Trophoblast cell (in vitro differentiated cells and primary cell): ENCODE measurements around the gene ARHGAP26.
A peak's percentile ranks its signal among the peaks of the same experiment; 100 is the strongest.

Source experiments
- DNase-seq, 2 donors: peaks; one replicate each; pipeline ENCODE4 v3.0.0-alpha.2; 2016
- H2AFZ ChIP-seq: 2 replicates; pipeline ENCODE4 v1.6.1; 2013; ENCODE audit warnings: low read length, moderate library complexity, mild to moderate bottlenecking; ENCODE audit not compliant: insufficient read depth, poor library complexity
- H2AK5ac ChIP-seq: 2 replicates; pipeline ENCODE4 v1.6.1; 2013; ENCODE audit warnings: mild to moderate bottlenecking, low read length
- H2BK120ac ChIP-seq: 2 replicates; pipeline ENCODE4 v1.6.1; 2013; ENCODE audit warnings: low read length, mild to moderate bottlenecking, moderate library complexity; ENCODE audit not compliant: insufficient read depth, poor library complexity
- H2BK12ac ChIP-seq: 2 replicates; pipeline ENCODE4 v1.6.1; 2013; ENCODE audit warnings: mild to moderate bottlenecking, low read length, moderate library complexity
- H2BK5ac ChIP-seq: 2 replicates; pipeline ENCODE4 v1.6.1; 2013; ENCODE audit warnings: low read length, low read depth, moderate library complexity, mild to moderate bottlenecking; ENCODE audit not compliant: poor library complexity
- H3K14ac ChIP-seq: 2 replicates; pipeline ENCODE4 v1.6.1; 2013; ENCODE audit warnings: mild to moderate bottlenecking, low read length
- H3K18ac ChIP-seq: 2 replicates; pipeline ENCODE4 v1.6.1; 2013; ENCODE audit warnings: mild to moderate bottlenecking, low read length
- H3K23ac ChIP-seq: 2 replicates; pipeline ENCODE4 v1.6.1; 2013; ENCODE audit warnings: low read length
- H3K27ac ChIP-seq: 2 replicates; pipeline ENCODE4 v1.5.1; 2013; ENCODE audit warnings: low read depth, mild to moderate bottlenecking, inconsistent platforms, low read length, moderate library complexity
- H3K27me3 ChIP-seq: 2 replicates; pipeline ENCODE4 v1.6.1; 2013; ENCODE audit warnings: inconsistent platforms, mild to moderate bottlenecking, low read length, moderate library complexity; ENCODE audit not compliant: insufficient read depth
- H3K36me3 ChIP-seq, 2 experiments: 1 replicate in 1 of 2; 2 replicates in 1 of 2; pipeline ENCODE4 v1.6.1; 2013; ENCODE audit warnings: low read length in 2 of 2, mild to moderate bottlenecking in 2 of 2, moderate library complexity in 1 of 2; ENCODE audit not compliant: insufficient read depth in 2 of 2, control insufficient read depth in 1 of 2
- H3K4ac ChIP-seq: 2 replicates; pipeline ENCODE4 v1.6.1; 2013; ENCODE audit warnings: low read depth, mild to moderate bottlenecking, low read length, moderate library complexity
- H3K4me1 ChIP-seq, 2 experiments: 1 replicate in 1 of 2; 2 replicates in 1 of 2; pipeline ENCODE4 v1.6.1; 2013; ENCODE audit warnings: low read length in 2 of 2, mild to moderate bottlenecking in 2 of 2, moderate library complexity in 1 of 2; ENCODE audit not compliant: insufficient read depth in 2 of 2, control insufficient read depth in 1 of 2
- H3K4me2 ChIP-seq: 2 replicates; pipeline ENCODE4 v1.6.1; 2013; ENCODE audit warnings: inconsistent platforms, mild to moderate bottlenecking, low read length, moderate library complexity
- H3K4me3 ChIP-seq: 2 replicates; pipeline ENCODE4 v1.5.1; 2013; ENCODE audit warnings: mild to moderate bottlenecking, low read depth, low read length, inconsistent platforms
- H3K79me1 ChIP-seq: one replicate; pipeline ENCODE4 v1.6.1; 2013; ENCODE audit warnings: low read length
- H3K79me2 ChIP-seq: 2 replicates; pipeline ENCODE4 v1.6.1; 2013; ENCODE audit warnings: low read length, mild to moderate bottlenecking; ENCODE audit not compliant: control insufficient read depth, insufficient read depth, poor library complexity
- H3K9ac ChIP-seq: 2 replicates; pipeline ENCODE4 v1.6.1; 2013; ENCODE audit warnings: mild to moderate bottlenecking, low read length
- H3K9me3 ChIP-seq: 2 replicates; pipeline ENCODE4 v1.6.1; 2013; ENCODE audit warnings: low read depth, mild to moderate bottlenecking, control low read depth, inconsistent platforms, low read length; ENCODE audit not compliant: insufficient read depth
- H4K12ac ChIP-seq: 2 replicates; pipeline ENCODE4 v1.6.1; 2013; ENCODE audit warnings: low read depth, mild to moderate bottlenecking, low read length, moderate library complexity
- H4K8ac ChIP-seq: 2 replicates; pipeline ENCODE4 v1.6.1; 2013; ENCODE audit warnings: low read depth, mild to moderate bottlenecking, low read length, moderate library complexity
- H4K91ac ChIP-seq: one replicate; pipeline ENCODE4 v1.6.1; 2013; ENCODE audit warnings: low read depth, mild to moderate bottlenecking, low read length, moderate library complexity
- WGBS: extraction: QIAGEN DNeasy Blood & Tissue Kit; methylation state at CpG from one replicate; pipeline ENCODE4 v1.1.7; 2013; ENCODE audit warnings: missing lambda C conversion rate; ENCODE audit not compliant: insufficient read length, insufficient coverage; ENCODE audit errors: extremely low coverage; 5-methylcytosine and 5-hydroxymethylcytosine counted together

The ARHGAP26 gene

DNA sequence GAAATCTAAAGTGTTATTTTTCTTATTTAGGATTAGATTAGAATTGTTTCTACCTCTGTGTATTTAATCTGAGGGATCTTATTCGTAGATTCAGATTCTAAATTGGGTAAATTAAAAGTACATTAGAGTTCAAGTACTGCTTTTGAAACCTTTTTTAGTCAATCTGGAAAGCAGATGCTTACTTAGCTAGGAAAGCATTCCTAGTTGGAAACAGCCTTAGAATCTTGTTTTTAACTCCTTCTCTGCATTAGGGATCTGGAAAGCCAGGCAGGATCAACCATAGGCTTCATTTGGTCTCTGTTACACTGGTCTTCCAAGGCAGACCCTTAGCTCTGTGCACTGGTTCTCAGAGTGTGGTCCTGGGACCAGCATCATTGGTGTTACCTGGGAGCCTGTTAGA, 385.9 kb downstream of the ARHGAP26 start:
- H3K23ac ChIP-seq: no peak overlapping the region
- H3K9ac ChIP-seq: no peak overlapping the region
- peaks cover 3 to 7% of the 10 kb centered on the region in 2 experiments for H3K4me1 ChIP-seq
- no peaks in the 10 kb centered on the region for H3K36me3 ChIP-seq
- H2BK12ac ChIP-seq: no peak overlapping the region
- H3K79me1 ChIP-seq: no peaks in the 10 kb centered on the region
- H3K4me2 ChIP-seq: no peak overlapping the region
- H3K4ac ChIP-seq: no peak overlapping the region
- H2BK5ac ChIP-seq: no peak overlapping the region
- H3K27me3 ChIP-seq: no peaks in the 10 kb centered on the region
- H4K91ac ChIP-seq: no peak overlapping the region
- no peaks in the 10 kb centered on the region for H3K79me2 ChIP-seq
- no peak overlapping the region for H3K14ac ChIP-seq
- H3K4me3 ChIP-seq: no peak overlapping the region
- H4K8ac ChIP-seq: no peak overlapping the region
- H3K9me3 ChIP-seq: peaks cover 2% of the 10 kb centered on the region
- no peak for DNase-seq
- no peak overlapping the region for H2AK5ac ChIP-seq
- H3K27ac ChIP-seq: no peak overlapping the region
- WGBS: no CpG with 5 or more reads among the region's 1 CpG
- no peak overlapping the region for H3K18ac ChIP-seq
- H2AFZ ChIP-seq: no peak overlapping the region
- H2BK120ac ChIP-seq: no peak overlapping the region
- no peak overlapping the region for H4K12ac ChIP-seq

DNA sequence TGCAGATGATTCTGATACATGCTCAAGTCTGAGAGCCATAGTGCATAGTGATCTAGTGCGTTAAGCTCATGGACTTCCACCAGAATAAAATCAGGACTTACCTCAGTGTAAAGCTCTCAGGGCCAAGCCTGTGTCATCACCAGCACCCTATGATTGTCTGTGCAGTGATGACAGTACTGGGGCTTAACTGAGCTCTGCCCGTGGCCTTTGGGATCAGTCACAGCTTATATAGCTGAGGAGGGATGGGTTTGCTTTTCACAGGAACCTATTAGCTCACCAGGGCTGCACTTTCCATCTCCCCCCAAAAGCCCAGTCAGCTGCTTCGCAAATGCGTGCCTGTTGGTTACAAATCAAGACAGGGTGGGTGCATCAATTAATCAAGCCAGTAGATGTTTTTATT, 386.4 kb downstream of the ARHGAP26 start:
- Histone ChIP-seq H3K79me2 (no peaks in the 10 kb centered on the region), H3K18ac (no peak overlapping the region), H3K79me1 (no peaks in the 10 kb centered on the region), H3K4me2 (no peak overlapping the region), H3K27me3 (no peaks in the 10 kb centered on the region), H3K23ac (no peak overlapping the region), H3K4me3 (no peak overlapping the region), H3K4me1 (peaks cover 3 to 7% of the 10 kb centered on the region in 2 experiments), H3K36me3 (no peaks in the 10 kb centered on the region), H2BK5ac (no peak overlapping the region), H3K9ac (no peak overlapping the region), H4K91ac (no peak overlapping the region), H3K14ac (no peak overlapping the region), H4K8ac (no peak overlapping the region), H3K27ac (no peak overlapping the region), H2BK12ac (no peak overlapping the region), H2AK5ac (no peak overlapping the region), H2BK120ac (no peak overlapping the region), H2AFZ (no peak overlapping the region), H3K4ac (no peak overlapping the region), H4K12ac (no peak overlapping the region), H3K9me3 (peaks cover 2% of the 10 kb centered on the region)
- no peak for DNase-seq
- WGBS: no CpG with 5 or more reads among the region's 4 CpGs

DNA sequence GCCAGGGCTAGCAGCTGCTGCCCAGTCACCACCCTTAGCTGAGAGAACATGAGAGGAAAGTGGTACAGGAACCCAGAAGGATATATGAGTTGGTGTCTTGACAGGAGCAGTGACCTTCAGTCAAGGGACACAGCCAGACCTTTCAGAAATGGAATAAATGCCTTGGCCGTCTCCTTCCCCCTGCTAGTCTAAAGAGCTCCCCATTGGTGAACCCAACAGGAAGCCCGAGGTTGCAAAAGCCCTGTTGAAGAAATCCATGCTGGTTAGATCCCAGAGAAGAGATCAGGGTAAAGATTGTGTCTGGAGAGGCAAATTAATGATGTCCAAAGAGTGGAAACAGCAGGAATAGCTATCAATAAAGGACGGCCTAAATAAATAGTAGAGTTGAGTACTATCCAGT, 388.9 kb downstream of the ARHGAP26 start:
- no peaks in the 10 kb centered on the region for H3K79me1 ChIP-seq
- no peaks in the 10 kb centered on the region for H3K36me3 ChIP-seq
- no peak overlapping the region for H3K9ac ChIP-seq
- H3K27ac ChIP-seq: no peak overlapping the region
- H3K4me3 ChIP-seq: no peak overlapping the region
- H3K4ac ChIP-seq: no peak overlapping the region
- no peak overlapping the region for H2AFZ ChIP-seq
- H3K23ac ChIP-seq: no peak overlapping the region
- no peak overlapping the region for H4K12ac ChIP-seq
- H3K18ac ChIP-seq: no peak overlapping the region
- H2AK5ac ChIP-seq: no peak overlapping the region
- H4K91ac ChIP-seq: no peak overlapping the region
- H3K27me3 ChIP-seq: no peaks in the 10 kb centered on the region
- peaks cover 2% of the 10 kb centered on the region for H3K9me3 ChIP-seq
- H3K4me2 ChIP-seq: no peak overlapping the region
- no peak overlapping the region for H2BK120ac ChIP-seq
- no peak overlapping the region for H3K14ac ChIP-seq
- no peak for DNase-seq
- H3K4me1 ChIP-seq: peaks cover 3 to 7% of the 10 kb centered on the region in 2 experiments
- WGBS: no CpG with 5 or more reads among the region's 3 CpGs
- no peaks in the 10 kb centered on the region for H3K79me2 ChIP-seq
- H2BK5ac ChIP-seq: no peak overlapping the region
- no peak overlapping the region for H4K8ac ChIP-seq
- H2BK12ac ChIP-seq: no peak overlapping the region

DNA sequence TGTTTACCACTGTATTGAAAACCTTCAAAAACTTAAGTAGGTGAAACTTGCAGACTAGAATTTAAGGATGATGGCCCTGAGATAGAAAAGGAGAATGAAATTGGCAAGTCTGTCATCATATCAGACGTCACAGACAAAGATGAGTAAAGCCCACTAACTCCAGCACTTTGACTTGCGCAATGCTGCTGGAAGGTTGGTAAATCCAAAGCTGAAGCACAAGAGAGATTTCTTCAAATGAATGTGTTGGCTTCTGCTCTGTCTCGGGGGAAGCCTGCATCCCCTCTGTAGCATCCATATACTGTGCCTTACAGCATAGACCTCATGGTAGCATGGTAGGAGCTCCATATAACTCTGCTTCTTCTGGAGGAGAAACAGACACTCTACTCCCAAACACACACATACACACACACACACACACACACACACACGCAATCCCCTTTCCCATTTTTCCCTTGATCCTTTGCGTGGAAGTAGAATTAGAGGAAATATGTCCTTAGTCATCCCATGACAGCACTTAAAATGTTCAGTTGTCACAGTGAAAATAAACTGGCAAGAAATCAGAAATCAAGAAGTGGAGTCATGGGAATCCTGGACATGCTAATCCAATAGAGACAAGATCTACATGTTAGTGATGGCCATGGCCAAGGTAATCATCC, 391.8 kb downstream of the ARHGAP26 start:
- no peak overlapping the region for H4K91ac ChIP-seq
- no CpG with 5 or more reads among the region's 5 CpGs for WGBS
- H2BK12ac ChIP-seq: no peak overlapping the region
- H2BK5ac ChIP-seq: no peak overlapping the region
- no peak overlapping the region for H3K14ac ChIP-seq
- H3K23ac ChIP-seq: no peak overlapping the region
- H4K12ac ChIP-seq: no peak overlapping the region
- H3K4me1 ChIP-seq: no peaks in the 10 kb centered on the region
- H3K79me2 ChIP-seq: no peaks in the 10 kb centered on the region
- H3K79me1 ChIP-seq: no peaks in the 10 kb centered on the region
- no peak overlapping the region for H3K4me3 ChIP-seq
- H2AK5ac ChIP-seq: no peak overlapping the region
- H4K8ac ChIP-seq: no peak overlapping the region
- no peaks in the 10 kb centered on the region for H3K36me3 ChIP-seq
- H3K27ac ChIP-seq: no peak overlapping the region
- H3K27me3 ChIP-seq: no peaks in the 10 kb centered on the region
- H3K9ac ChIP-seq: no peak overlapping the region
- no peak overlapping the region for H3K4ac ChIP-seq
- peaks cover 2% of the 10 kb centered on the region for H3K9me3 ChIP-seq
- H2BK120ac ChIP-seq: no peak overlapping the region
- peak; percentile 70 to 83 for DNase-seq
- no peak overlapping the region for H3K18ac ChIP-seq
- no peak overlapping the region for H2AFZ ChIP-seq
- H3K4me2 ChIP-seq: no peak overlapping the region
